HepG2 (cell line): ENCODE results near the gene CCDC57. TPM values are rescaled to one million over a fixed set of nuclear protein-coding genes. Genes with fewer than 3 reads are reported as not detected.

ENCODE experiments used
- FOXP4 ChIP-seq: sonication (generic); formaldehyde crosslinking; IDR thresholded peaks from 2 replicates; pipeline ENCODE4 v1.4.0; 2020; ENCODE audit warnings: missing genetic modification reagents
- HDAC1 ChIP-seq: sonication (generic); formaldehyde crosslinking; IDR thresholded peaks from 2 replicates; pipeline ENCODE4 v1.5.1; 2020; ENCODE audit warnings: mild to moderate bottlenecking, missing genetic modification reagents
- MAFK ChIP-seq, 2 experiments: IDR thresholded peaks in 1 of 2; conservative IDR thresholded peaks in 1 of 2; 2 replicates each; pipeline ENCODE4 v1.6.1; 2011; ENCODE audit warnings: improper control_type of control experiment in 2 of 2, low read length in 2 of 2
- MXI1 ChIP-seq: IDR thresholded peaks from 3 replicates; pipeline ENCODE4 v1.6.1; 2012; ENCODE audit warnings: low read depth, low read length, inconsistent platforms, borderline replicate concordance
- NFE2L1 ChIP-seq: sonication (generic); formaldehyde crosslinking; IDR thresholded peaks from 2 replicates; pipeline ENCODE4 v1.4.0; 2020; ENCODE audit warnings: missing genetic modification reagents, mild to moderate bottlenecking, borderline replicate concordance
- PCBP1 ChIP-seq: fragments of 200-400 bp; formaldehyde crosslinking; IDR thresholded peaks from 2 replicates; pipeline ENCODE4 v1.6.1; 2017; ENCODE audit warnings: mild to moderate bottlenecking, low read depth, low read length, borderline replicate concordance
- PHB2 ChIP-seq: fragments of 450-650 bp; IDR thresholded peaks from 2 replicates; pipeline ENCODE4 v1.6.1; 2018; ENCODE audit not compliant: partially characterized antibody
- RCOR2 ChIP-seq: IDR thresholded peaks from 2 replicates; pipeline ENCODE4 v1.6.1; 2016; ENCODE audit warnings: missing biosample characterization, missing genetic modification reagents
- SIX4 ChIP-seq: sonication (generic); formaldehyde crosslinking; IDR thresholded peaks from 2 replicates; pipeline ENCODE4 v1.4.0; 2020; ENCODE audit warnings: missing genetic modification reagents
- TOE1 ChIP-seq: sonication (generic); formaldehyde crosslinking; IDR thresholded peaks from 2 replicates; pipeline ENCODE4 v1.4.0; 2020; ENCODE audit warnings: mild to moderate bottlenecking, missing genetic modification reagents
- YEATS2 ChIP-seq: sonication (generic); formaldehyde crosslinking; IDR thresholded peaks from 2 replicates; pipeline ENCODE4 v1.4.0; 2020; ENCODE audit warnings: missing genetic modification reagents, borderline replicate concordance
- ZBTB7B ChIP-seq: sonication (generic); formaldehyde crosslinking; IDR thresholded peaks from 2 replicates; pipeline ENCODE4 v1.4.0; 2020; ENCODE audit warnings: missing genetic modification reagents
- ZC3H4 ChIP-seq: sonication (generic); formaldehyde crosslinking; IDR thresholded peaks from 2 replicates; pipeline ENCODE4 v1.4.0; 2020; ENCODE audit warnings: missing genetic modification reagents, borderline replicate concordance
- ZNF318 ChIP-seq: sonication (generic); formaldehyde crosslinking; IDR thresholded peaks from 2 replicates; pipeline ENCODE4 v1.4.0; 2020; ENCODE audit warnings: mild to moderate bottlenecking, missing genetic modification reagents
- ZNF33A ChIP-seq: sonication (generic); formaldehyde crosslinking; IDR thresholded peaks from 2 replicates; pipeline ENCODE4 v1.5.1; 2020; ENCODE audit warnings: missing genetic modification reagents, mild to moderate bottlenecking, moderate library complexity, borderline replicate concordance
- ZNF44 ChIP-seq: sonication (generic); formaldehyde crosslinking; IDR thresholded peaks from 2 replicates; pipeline ENCODE4 v1.5.1; 2020; ENCODE audit warnings: mild to moderate bottlenecking, missing genetic modification reagents
- ZNF451 ChIP-seq: sonication (generic); formaldehyde crosslinking; IDR thresholded peaks from 2 replicates; pipeline ENCODE4 v1.5.0; 2020; ENCODE audit warnings: mild to moderate bottlenecking, missing genetic modification reagents
- ZNF547 ChIP-seq: sonication (generic); formaldehyde crosslinking; IDR thresholded peaks from 2 replicates; pipeline ENCODE4 v1.5.1; 2020; ENCODE audit warnings: mild to moderate bottlenecking, missing genetic modification reagents
- ZNF576 ChIP-seq: sonication (generic); formaldehyde crosslinking; IDR thresholded peaks from 2 replicates; pipeline ENCODE4 v1.4.0; 2020; ENCODE audit warnings: mild to moderate bottlenecking, missing genetic modification reagents
- ZNF772 ChIP-seq: sonication (generic); formaldehyde crosslinking; IDR thresholded peaks from 2 replicates; pipeline ENCODE4 v1.5.0; 2020; ENCODE audit warnings: mild to moderate bottlenecking, missing genetic modification reagents
- polyA plus RNA-seq, 8 experiments: library from polyadenylated mRNA; depleted of rRNA in 3 of 8; stranded (reverse) in 7 of 8; unstranded in 1 of 8; fragments of >200 nt; fragmentation: Illumina TruSeq in 4 of 8; extraction: Trizol in 4 of 8; gene quantifications; 2 replicates each; pipeline versions ENCODE4 v1.2.1 to v1.2.3, GENCODE V29; 2011 to 2016; ENCODE audit warnings: low read depth in 4 of 8, missing spikeins in 1 of 8, mixed read lengths in 1 of 8; ENCODE audit not compliant: insufficient read depth in 1 of 8
- total RNA-seq, 5 experiments: library from RNA; depleted of rRNA; stranded (reverse); fragments of >200 nt; fragmentation: Illumina TruSeq; extraction: Trizol; gene quantifications; 2 replicates each; pipeline ENCODE4 v1.2.3, GENCODE V29; 2016; ENCODE audit warnings: low read depth in 1 of 5

Gene CCDC57
- total and polyA plus RNA-seq, 2 of the 13 experiments (the other 11 are each of a cell fraction or from before 2014, with no cell fraction given) = 59.3 to 59.9 TPM

GRCh38 chr17:82097184-82097918 is 115.3 kb downstream of the CCDC57 start (continued):
- TF ChIP-seq PCBP1 = no peak
- no peak for TF ChIP-seq TOE1 (CRISPR knock-in tag)
- no peak for TF ChIP-seq ZNF772
- peak; percentile 56; the same call in 1 of the 2 replicates for TF ChIP-seq HDAC1 (CRISPR knock-in tag)
- TF ChIP-seq RCOR2 = no peak
- TF ChIP-seq ZNF547 = no peak; the same call in 1 of the 2 replicates
- TF ChIP-seq MXI1 = 0 out of 3 replicates have a peak, but pooled peaks have one; percentile 43
- TF ChIP-seq YEATS2 (CRISPR knock-in tag) = no peak; the same call in 1 of the 2 replicates
- no peak for TF ChIP-seq ZNF451
- TF ChIP-seq ZBTB7B (CRISPR knock-in tag) = no peak
- no peak for TF ChIP-seq MAFK (conservative IDR thresholded peaks at IDR 0.05 in 1 of 2, IDR thresholded peaks at IDR 0.05 in 1 of 2; ENCODE audit: low read length in 2 of 2)
- no peak for TF ChIP-seq ZNF318 (CRISPR knock-in tag)
- no peak for TF ChIP-seq PHB2
- TF ChIP-seq ZC3H4 (CRISPR knock-in tag) = no peak
- TF ChIP-seq ZNF576 = no peak
- TF ChIP-seq ZNF44 (CRISPR knock-in tag) = no peak
- no peak for TF ChIP-seq NFE2L1 (CRISPR knock-in tag)
- no peak for TF ChIP-seq SIX4 (CRISPR knock-in tag)
- no peak for TF ChIP-seq FOXP4
- TF ChIP-seq ZNF33A (CRISPR knock-in tag) = no peak
